ENCODE results near the gene SCN10A. TPM values are rescaled to one million over a fixed set of nuclear protein-coding genes. Genes with fewer than 3 reads are reported as not detected.

SCN10A gene
- total RNA-seq, 4 donors from 2014 or later: not detected

DNA sequence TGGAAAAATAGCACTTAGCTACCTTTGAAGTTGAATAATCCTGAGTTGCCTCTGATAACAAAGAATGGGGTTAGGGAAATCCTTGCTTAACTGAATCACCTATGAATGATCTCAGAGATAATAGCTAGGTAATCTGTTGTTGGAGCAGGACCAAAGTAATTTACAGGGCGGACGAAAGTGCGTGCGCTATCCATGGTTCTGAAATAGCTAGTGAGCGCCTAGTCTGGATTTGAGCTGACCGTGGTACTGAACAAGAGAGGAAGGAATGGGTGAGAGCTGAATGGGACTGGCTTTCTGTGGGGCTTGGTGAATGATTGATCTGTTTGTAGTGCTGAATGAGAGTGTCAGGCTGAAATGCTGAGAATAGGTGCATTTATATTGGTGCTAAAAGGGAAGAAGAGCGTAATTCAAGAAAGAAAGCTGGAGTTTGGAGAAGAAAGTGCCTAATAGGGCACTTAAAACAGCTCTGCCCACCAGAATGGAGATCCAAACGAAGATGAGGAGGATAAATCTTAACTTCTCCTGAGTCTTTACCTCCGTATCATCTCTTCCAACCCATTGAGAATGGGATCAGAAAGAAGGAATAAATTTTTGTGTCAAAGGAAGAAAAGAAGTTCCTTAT, 10.1 kb downstream of the SCN10A start:
- intact Hi-C loops (cut with DNase I; ENCODE audit: low total_unique reads): no loop called here
- WGBS, 2 donors: 15% methylated on average over 9 of the region's 9 CpGs
- no peak for DNase-seq (ENCODE audit: low spot score in 2 of 2)
- no peak overlapping the region for H3K4me3 ChIP-seq (ENCODE audit: low read depth, poor library complexity, severe bottlenecking)
- TF ChIP-seq, protein P1, sequence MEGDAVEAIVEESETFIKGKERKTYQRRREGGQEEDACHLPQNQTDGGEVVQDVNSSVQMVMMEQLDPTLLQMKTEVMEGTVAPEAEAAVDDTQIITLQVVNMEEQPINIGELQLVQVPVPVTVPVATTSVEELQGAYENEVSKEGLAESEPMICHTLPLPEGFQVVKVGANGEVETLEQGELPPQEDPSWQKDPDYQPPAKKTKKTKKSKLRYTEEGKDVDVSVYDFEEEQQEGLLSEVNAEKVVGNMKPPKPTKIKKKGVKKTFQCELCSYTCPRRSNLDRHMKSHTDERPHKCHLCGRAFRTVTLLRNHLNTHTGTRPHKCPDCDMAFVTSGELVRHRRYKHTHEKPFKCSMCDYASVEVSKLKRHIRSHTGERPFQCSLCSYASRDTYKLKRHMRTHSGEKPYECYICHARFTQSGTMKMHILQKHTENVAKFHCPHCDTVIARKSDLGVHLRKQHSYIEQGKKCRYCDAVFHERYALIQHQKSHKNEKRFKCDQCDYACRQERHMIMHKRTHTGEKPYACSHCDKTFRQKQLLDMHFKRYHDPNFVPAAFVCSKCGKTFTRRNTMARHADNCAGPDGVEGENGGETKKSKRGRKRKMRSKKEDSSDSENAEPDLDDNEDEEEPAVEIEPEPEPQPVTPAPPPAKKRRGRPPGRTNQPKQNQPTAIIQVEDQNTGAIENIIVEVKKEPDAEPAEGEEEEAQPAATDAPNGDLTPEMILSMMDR (IDR thresholded peaks at IDR 0.05): no peak
- TF ChIP-seq POLR2A (IDR thresholded peaks at IDR 0.05): no peak

DNA sequence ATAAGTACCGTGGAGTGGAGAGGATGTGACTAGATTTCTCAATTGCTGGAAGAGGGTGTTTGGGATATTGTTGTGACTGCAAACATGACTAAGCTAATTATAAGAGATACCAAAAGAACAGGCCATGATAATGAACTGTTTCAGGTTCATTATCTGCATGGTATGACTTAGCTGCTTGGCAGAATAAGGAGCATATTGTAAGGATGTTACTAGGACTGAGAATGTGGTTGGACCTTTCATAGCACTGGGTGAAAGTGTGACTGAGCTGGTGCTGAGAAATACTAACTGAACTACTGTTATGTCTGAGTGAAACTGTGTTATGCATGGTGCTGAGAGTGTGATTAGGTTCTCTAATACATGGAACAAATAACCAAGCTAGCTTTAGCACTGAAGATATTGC, 11.0 kb downstream of the SCN10A start:
- DNase-seq (ENCODE audit: low spot score in 2 of 2): no peak
- WGBS, 2 donors: 70 to 82% methylated on average over 1 of the region's 1 CpG
- no peak for TF ChIP-seq POLR2A (IDR thresholded peaks at IDR 0.05)
- TF ChIP-seq, protein P1 (IDR thresholded peaks at IDR 0.05): no peak
- intact Hi-C loops (cut with DNase I; ENCODE audit: low total_unique reads): no loop called here
- H3K4me3 ChIP-seq (ENCODE audit: low read depth, poor library complexity, severe bottlenecking): no peak overlapping the region

DNA sequence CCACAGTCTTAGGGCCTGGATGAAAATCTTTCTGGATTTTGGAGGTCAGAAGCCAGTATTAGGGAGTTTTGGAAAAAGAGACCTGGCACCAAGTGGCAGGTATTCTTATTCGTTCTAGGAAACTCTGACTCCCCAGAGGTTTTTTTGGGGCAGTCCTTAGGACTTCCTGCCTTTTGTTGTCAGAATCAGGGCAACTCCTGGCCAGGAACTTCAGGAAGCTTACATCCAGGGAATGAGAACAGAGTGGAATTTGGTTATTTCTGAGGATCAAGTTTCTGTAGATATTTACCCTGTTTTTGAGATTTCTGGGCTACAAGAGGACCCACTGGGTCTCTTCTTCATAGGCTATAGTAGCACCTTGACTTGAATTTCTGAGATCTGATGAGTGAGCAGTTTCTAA, 15.5 kb downstream of the SCN10A start:
- intact Hi-C loops (cut with DNase I; ENCODE audit: low total_unique reads): no loop called here
- H3K4me3 ChIP-seq (ENCODE audit: low read depth, poor library complexity, severe bottlenecking): no peak overlapping the region
- no peak for DNase-seq (ENCODE audit: low spot score in 2 of 2)
- TF ChIP-seq, protein P1 (IDR thresholded peaks at IDR 0.05): no peak
- TF ChIP-seq POLR2A (IDR thresholded peaks at IDR 0.05): no peak
- 50 to 76% methylated on average over 1 of the region's 1 CpG for WGBS, 2 donors

DNA sequence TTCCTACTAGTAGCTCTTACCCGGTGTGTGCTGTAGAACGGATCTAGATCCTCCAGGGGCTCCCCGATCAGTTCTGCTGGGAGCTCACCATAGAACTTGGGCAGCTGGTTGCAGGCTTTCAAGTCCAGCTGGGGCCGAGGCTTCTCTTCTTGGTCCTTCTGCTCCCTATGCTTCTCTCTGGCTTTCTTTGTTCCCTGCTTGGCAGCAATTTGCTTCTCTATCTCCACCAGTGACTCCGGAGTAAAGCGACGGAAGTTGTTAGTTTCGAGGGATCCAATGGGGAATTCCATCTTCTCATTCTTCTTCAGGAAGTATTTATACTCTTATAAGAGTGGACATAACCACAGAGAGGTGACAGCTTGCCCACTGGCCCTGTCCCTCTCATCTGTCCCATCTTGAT, 22.3 kb downstream of the SCN10A start:
- H3K4me3 ChIP-seq (ENCODE audit: low read depth, poor library complexity, severe bottlenecking): no peak overlapping the region
- TF ChIP-seq, protein P1 (IDR thresholded peaks at IDR 0.05): no peak
- no peak for TF ChIP-seq POLR2A (IDR thresholded peaks at IDR 0.05)
- DNase-seq (ENCODE audit: low spot score in 2 of 2): no peak
- WGBS, 2 donors: 79 to 88% methylated on average over 8 of the region's 8 CpGs
- intact Hi-C loops (cut with DNase I; ENCODE audit: low total_unique reads): no loop called here

DNA sequence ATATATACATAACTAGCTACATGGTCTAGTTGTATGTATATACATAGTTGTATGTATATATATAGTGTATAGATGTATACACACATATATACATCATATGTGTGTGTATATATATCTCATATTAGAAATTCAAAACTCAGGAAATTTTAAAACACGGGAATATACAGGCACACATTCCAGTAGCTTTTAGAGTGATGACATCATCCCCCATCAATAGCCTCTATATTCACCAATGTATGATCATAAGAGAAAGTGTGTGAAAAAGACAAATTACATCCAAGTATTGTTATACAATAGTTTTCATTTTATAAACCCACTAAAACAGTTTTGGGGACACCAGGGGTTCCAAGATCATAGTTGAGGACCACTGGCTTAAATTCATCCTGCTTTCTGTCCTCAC, 23.0 kb downstream of the SCN10A start:
- no peak overlapping the region for H3K4me3 ChIP-seq (ENCODE audit: low read depth, poor library complexity, severe bottlenecking)
- 73 to 82% methylated on average over 1 of the region's 1 CpG for WGBS, 2 donors
- no peak for DNase-seq (ENCODE audit: low spot score in 2 of 2)
- intact Hi-C loops (cut with DNase I; ENCODE audit: low total_unique reads): no loop called here
- TF ChIP-seq, protein P1 (IDR thresholded peaks at IDR 0.05): no peak
- no peak for TF ChIP-seq POLR2A (IDR thresholded peaks at IDR 0.05)

DNA sequence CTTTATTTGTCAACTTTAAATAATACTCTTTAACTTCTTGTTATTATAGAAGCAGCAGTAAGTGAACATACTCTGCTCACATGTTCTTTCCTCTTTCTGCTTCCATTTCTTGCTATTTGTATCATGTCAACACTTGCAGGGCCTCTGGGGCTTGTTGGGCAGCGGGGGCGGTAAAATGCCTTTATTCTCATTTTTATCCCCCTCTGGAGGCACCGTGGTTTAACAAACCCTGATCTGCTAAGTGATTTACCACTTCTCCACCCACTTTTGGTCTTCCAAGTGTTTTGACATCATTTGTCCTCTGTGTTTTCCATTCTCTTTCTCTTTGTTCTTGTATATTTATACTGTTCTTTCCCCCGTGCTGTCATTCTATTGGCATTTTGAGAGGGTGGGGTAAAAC, 33.9 kb downstream of the SCN10A start:
- WGBS, 2 donors: 11 to 19% methylated on average over 4 of the region's 4 CpGs
- no peak for TF ChIP-seq POLR2A (IDR thresholded peaks at IDR 0.05)
- TF ChIP-seq, protein P1 (IDR thresholded peaks at IDR 0.05): no peak

More for the DNA sequence above, 33.9 kb downstream of the SCN10A start:
- H3K4me3 ChIP-seq (ENCODE audit: low read depth, poor library complexity, severe bottlenecking): no peak overlapping the region
- intact Hi-C loops (cut with DNase I; ENCODE audit: low total_unique reads): no loop called here
- no peak for DNase-seq (ENCODE audit: low spot score in 2 of 2)
